ENCODE measurements around the gene TAF4. TPM values are rescaled to one million over a fixed set of nuclear protein-coding genes. Genes with fewer than 3 reads are reported as not detected.

The TAF4 gene
- polyA plus RNA-seq, 1 donor from 2014 or later, result 10.2 TPM

- H4K20me1 ChIP-seq (ENCODE audit: insufficient read depth), result no peaks in the 10 kb centered on the region
- no peak overlapping the region for H2AFZ ChIP-seq (ENCODE audit: low read depth, low read length)
- H3K4me2 ChIP-seq (ENCODE audit: low read length), result no peak overlapping the region
- no peak overlapping the region for H3K9ac ChIP-seq (ENCODE audit: low read length)
- no peak overlapping the region for H3K27ac ChIP-seq (ENCODE audit: low read length)
- H3K36me3 ChIP-seq (ENCODE audit: insufficient read depth, low read length), result no peaks in the 10 kb centered on the region
- H3K9me2 ChIP-seq (ENCODE audit: insufficient read depth, low read length), result no peaks in the 10 kb centered on the region
- no peak overlapping the region for H3K4me3 ChIP-seq (ENCODE audit: low read length)
- no peaks in the 10 kb centered on the region for H3K79me2 ChIP-seq (replicated peaks; ENCODE audit: insufficient read depth, low read length)
- TF ChIP-seq EP300 (conservative IDR thresholded peaks at IDR 0.05; ENCODE audit: poor library complexity, severe bottlenecking), result no peak
- no peak for TF ChIP-seq EZH2 (IDR thresholded peaks at IDR 0.05; ENCODE audit: borderline replicate concordance, insufficient read depth, low read length, poor library complexity, severe bottlenecking)
- no peak for TF ChIP-seq POLR2AphosphoS5 (IDR thresholded peaks at IDR 0.05)
- no peak for TF ChIP-seq REST (IDR thresholded peaks at IDR 0.05; ENCODE audit: borderline replicate concordance)
- TF ChIP-seq RAD21 (conservative IDR thresholded peaks at IDR 0.05), result no peak
- TF ChIP-seq TAF1 (IDR thresholded peaks at IDR 0.05; ENCODE audit: low read depth), result no peak
- no peak for TF ChIP-seq SMC3 (conservative IDR thresholded peaks at IDR 0.05; ENCODE audit: poor library complexity)
- no peak for TF ChIP-seq MXI1 (conservative IDR thresholded peaks at IDR 0.05; ENCODE audit: poor library complexity, severe bottlenecking)
- no peak for TF ChIP-seq CTCF (IDR thresholded peaks at IDR 0.05; ENCODE audit: poor library complexity, severe bottlenecking)
- H3F3A ChIP-seq (ENCODE audit: insufficient read depth, low read length, poor library complexity, severe bottlenecking), result no peaks in the 10 kb centered on the region
- H3K9me3 ChIP-seq (ENCODE audit: low read length), result no peaks in the 10 kb centered on the region
- H3K27me3 ChIP-seq (ENCODE audit: insufficient read depth, low read depth, low read length), result no peaks in the 10 kb centered on the region
Measured at GRCh38 chr20:61950641-61951071, 115.0 kb downstream of the TAF4 start.

DNA sequence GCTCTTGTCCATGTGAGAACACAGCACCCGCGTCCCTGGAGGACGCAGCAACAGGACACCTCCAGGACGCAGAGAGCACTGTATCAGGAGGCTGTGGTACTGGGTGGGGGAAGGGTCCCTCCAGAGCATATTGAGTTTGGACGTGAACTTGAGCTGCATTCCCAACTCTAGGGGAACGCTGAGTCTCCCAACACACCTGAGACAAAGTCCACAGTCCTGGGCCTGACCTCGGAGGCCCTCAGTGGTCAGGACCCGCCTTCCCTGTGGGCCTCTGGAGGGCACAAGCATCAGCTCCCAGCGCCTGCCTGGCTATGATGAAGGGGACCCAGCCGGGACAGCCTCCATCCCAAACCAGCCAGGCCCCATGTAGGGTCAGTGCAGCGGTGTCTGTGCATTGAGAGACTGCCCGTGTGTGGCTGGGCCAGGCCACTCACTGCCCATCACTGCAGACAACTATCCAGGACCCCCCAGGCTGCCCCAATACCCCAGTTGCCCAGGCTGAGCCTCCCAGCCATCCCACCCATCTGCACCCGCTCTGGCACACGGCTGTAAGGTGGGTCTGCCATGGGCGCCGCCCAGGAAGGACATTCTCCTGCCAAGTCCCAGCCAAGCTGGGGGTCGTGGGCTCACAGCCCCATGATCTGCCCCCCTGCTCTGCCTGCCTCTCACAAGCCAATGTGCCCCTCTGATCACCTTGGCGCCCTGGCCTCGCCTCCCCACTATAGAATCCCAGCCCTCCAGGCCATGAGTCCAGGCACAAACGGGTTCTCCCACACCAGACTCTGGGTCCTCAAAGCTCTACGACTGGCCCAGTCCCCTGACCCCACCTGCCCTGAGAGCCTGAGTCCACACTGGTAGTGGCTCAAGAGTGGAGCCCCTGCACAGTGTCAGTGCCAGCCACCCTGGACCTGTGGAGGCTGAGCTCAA, 115.7 kb downstream of the TAF4 start:
- Histone ChIP-seq H3K9me3 (ENCODE audit: low read length) (no peaks in the 10 kb centered on the region), H3K36me3 (ENCODE audit: insufficient read depth, low read length) (no peaks in the 10 kb centered on the region), H4K20me1 (ENCODE audit: insufficient read depth) (no peaks in the 10 kb centered on the region), H2AFZ (ENCODE audit: low read depth, low read length) (no peak overlapping the region), H3K4me3 (ENCODE audit: low read length) (no peak overlapping the region), H3K9ac (ENCODE audit: low read length) (no peak overlapping the region), H3K27me3 (ENCODE audit: insufficient read depth, low read depth, low read length) (no peaks in the 10 kb centered on the region), H3K79me2 (replicated peaks; ENCODE audit: insufficient read depth, low read length) (no peaks in the 10 kb centered on the region), H3K4me2 (ENCODE audit: low read length) (no peak overlapping the region), H3F3A (ENCODE audit: insufficient read depth, low read length, poor library complexity, severe bottlenecking) (no peaks in the 10 kb centered on the region), H3K9me2 (ENCODE audit: insufficient read depth, low read length) (no peaks in the 10 kb centered on the region), H3K27ac (ENCODE audit: low read length) (no peak overlapping the region)
- no peak for TF ChIP-seq REST (IDR thresholded peaks at IDR 0.05; ENCODE audit: borderline replicate concordance)
